Duodenal mucosa (tissue), 2 donors: Measurements from ENCODE around the gene C5.
A peak's percentile ranks its signal among the peaks of the same experiment; 100 is the strongest.

ENCODE experiments used
- H3K27ac ChIP-seq: one replicate; pipeline ENCODE4 v1.7.0; 2013; ENCODE audit warnings: low read depth, low read length
- H3K27me3 ChIP-seq, 2 donors: one replicate each; pipeline ENCODE4 v1.7.0; 2013; ENCODE audit warnings: low read length in 2 of 2, control low read depth in 1 of 2; ENCODE audit not compliant: insufficient read depth in 2 of 2, control insufficient read depth in 1 of 2
- H3K36me3 ChIP-seq, 2 donors: one replicate each; pipeline ENCODE4 v1.7.0; 2013; ENCODE audit warnings: low read length in 2 of 2, control low read depth in 1 of 2; ENCODE audit not compliant: insufficient read depth in 2 of 2, control insufficient read depth in 1 of 2
- H3K4me1 ChIP-seq, 2 donors: one replicate each; pipeline ENCODE4 v1.7.0; 2013; ENCODE audit warnings: low read length in 2 of 2, control low read depth in 1 of 2; ENCODE audit not compliant: insufficient read depth in 2 of 2, control insufficient read depth in 1 of 2
- H3K4me3 ChIP-seq, 2 donors: one replicate each; pipeline ENCODE4 v1.7.0; 2013; ENCODE audit warnings: low read length in 2 of 2, low read depth in 1 of 2
- H3K9ac ChIP-seq, 2 donors: one replicate each; pipeline ENCODE4 v1.7.0; 2013; ENCODE audit warnings: low read length in 2 of 2, low read depth in 1 of 2
- H3K9me3 ChIP-seq, 2 donors: one replicate each; pipeline ENCODE4 v1.7.0; 2013; ENCODE audit warnings: low read length in 2 of 2, control low read depth in 1 of 2; ENCODE audit not compliant: control insufficient read depth in 1 of 2

C5 gene

GRCh38 chr9:121073038-121073437 lies 23.0 kb upstream of the C5 start:
- Histone ChIP-seq H3K27ac (no peak overlapping the region), H3K4me1 (peaks cover 8 to 21% of the 10 kb centered on the region in 2 donors), H3K27me3 (no peaks in the 10 kb centered on the region), H3K9me3 (peaks cover 0 to 4% of the 10 kb centered on the region in 2 donors), H3K9ac (no peak overlapping the region), H3K36me3 (no peaks in the 10 kb centered on the region), H3K4me3 (no peak overlapping the region)

- no peaks in the 10 kb centered on the region for H3K36me3 ChIP-seq
- H3K4me3 ChIP-seq: peak overlapping the region; percentile 64 to 76
- H3K27me3 ChIP-seq: no peaks in the 10 kb centered on the region
- H3K27ac ChIP-seq: no peak overlapping the region
- peak overlapping the region; percentile 48 to 61 for H3K9ac ChIP-seq
- H3K9me3 ChIP-seq: peaks cover 0 to 4% of the 10 kb centered on the region in 2 donors
- peaks cover 8 to 21% of the 10 kb centered on the region in 2 donors for H3K4me1 ChIP-seq
Observed at GRCh38 chr9:121071756-121072421, 21.8 kb upstream of the C5 start.

GRCh38 chr9:121071370-121071755 lies 21.3 kb upstream of the C5 start:
- Histone ChIP-seq H3K27ac (no peak overlapping the region), H3K27me3 (no peaks in the 10 kb centered on the region), H3K4me3 (peak overlapping the region; percentile 64 to 76), H3K9me3 (peaks cover 0 to 4% of the 10 kb centered on the region in 2 donors), H3K9ac (peak overlapping the region; percentile 48 to 61), H3K36me3 (no peaks in the 10 kb centered on the region), H3K4me1 (peaks cover 8 to 21% of the 10 kb centered on the region in 2 donors)

- H3K27me3 ChIP-seq: no peaks in the 10 kb centered on the region
- H3K9me3 ChIP-seq: peaks cover 0 to 4% of the 10 kb centered on the region in 2 donors
- H3K27ac ChIP-seq: no peak overlapping the region
- no peak overlapping the region for H3K9ac ChIP-seq
- H3K4me3 ChIP-seq: no peak overlapping the region
- H3K36me3 ChIP-seq: no peaks in the 10 kb centered on the region
- peaks cover 8 to 14% of the 10 kb centered on the region in 2 donors for H3K4me1 ChIP-seq
Observed at GRCh38 chr9:121069396-121069795, 19.3 kb upstream of the C5 start.

- H3K9me3 ChIP-seq: peaks cover 0 to 4% of the 10 kb centered on the region in 2 donors
- H3K27me3 ChIP-seq: no peaks in the 10 kb centered on the region
- H3K27ac ChIP-seq: no peak overlapping the region
- peaks cover 0 to 5% of the 10 kb centered on the region in 2 donors for H3K4me1 ChIP-seq
- H3K36me3 ChIP-seq: no peaks in the 10 kb centered on the region
- no peak overlapping the region for H3K9ac ChIP-seq
- no peak overlapping the region for H3K4me3 ChIP-seq
Observed at GRCh38 chr9:121067640-121068039, 17.6 kb upstream of the C5 start.

GRCh38 chr9:121066850-121067249 lies 16.8 kb upstream of the C5 start:
- Histone ChIP-seq H3K27me3 (no peaks in the 10 kb centered on the region), H3K9me3 (peaks cover 0 to 4% of the 10 kb centered on the region in 2 donors), H3K9ac (no peak overlapping the region), H3K27ac (no peak overlapping the region), H3K4me1 (no peaks in the 10 kb centered on the region), H3K4me3 (no peak overlapping the region), H3K36me3 (no peaks in the 10 kb centered on the region)

GRCh38 chr9:121059998-121060636 lies 10.0 kb upstream of the C5 start:
- Histone ChIP-seq H3K4me3 (no peak overlapping the region), H3K4me1 (no peaks in the 10 kb centered on the region), H3K9me3 (no peaks in the 10 kb centered on the region), H3K27ac (no peak overlapping the region), H3K9ac (no peak overlapping the region), H3K36me3 (no peaks in the 10 kb centered on the region), H3K27me3 (no peaks in the 10 kb centered on the region)

- no peak overlapping the region for H3K27ac ChIP-seq
- no peaks in the 10 kb centered on the region for H3K4me1 ChIP-seq
- no peaks in the 10 kb centered on the region for H3K36me3 ChIP-seq
- H3K9ac ChIP-seq: no peak overlapping the region
- no peaks in the 10 kb centered on the region for H3K27me3 ChIP-seq
- H3K9me3 ChIP-seq: no peaks in the 10 kb centered on the region
- H3K4me3 ChIP-seq: no peak overlapping the region
Observed at GRCh38 chr9:121059513-121059912, 9.4 kb upstream of the C5 start.

GRCh38 chr9:121057821-121058220 lies 7.7 kb upstream of the C5 start:
- no peak overlapping the region for H3K4me3 ChIP-seq
- peaks cover 3 to 5% of the 10 kb centered on the region in 2 donors for H3K4me1 ChIP-seq
- no peaks in the 10 kb centered on the region for H3K9me3 ChIP-seq
- no peak overlapping the region for H3K9ac ChIP-seq
- no peaks in the 10 kb centered on the region for H3K36me3 ChIP-seq
- no peaks in the 10 kb centered on the region for H3K27me3 ChIP-seq
- no peak overlapping the region for H3K27ac ChIP-seq

GRCh38 chr9:121055642-121056143 lies 5.6 kb upstream of the C5 start:
- Histone ChIP-seq H3K4me1 (peaks cover 4 to 5% of the 10 kb centered on the region in 2 donors), H3K27ac (no peak overlapping the region)

More at GRCh38 chr9:121055642-121056143, 5.6 kb upstream of the C5 start:
- Histone ChIP-seq H3K9me3 (no peaks in the 10 kb centered on the region), H3K36me3 (no peaks in the 10 kb centered on the region), H3K27me3 (no peaks in the 10 kb centered on the region), H3K4me3 (no peak overlapping the region), H3K9ac (no peak overlapping the region)
